ENCODE measurements around the gene TMEM184A. TPM values are rescaled to one million over a fixed set of nuclear protein-coding genes. Genes with fewer than 3 reads are reported as not detected.

The TMEM184A gene
- total and polyA plus RNA-seq, 2 experiments from 2014 or later = 14.5 to 24.7 TPM

GRCh38 chr7:1567049-1567771, 11.2 kb upstream of the TMEM184A start:
- no peaks in the 10 kb centered on the region for H3K36me3 ChIP-seq (replicated peaks; ENCODE audit: insufficient read depth, low read depth)
- peak overlapping the region; percentile 84 for H3K4me2 ChIP-seq
- WGBS (ENCODE audit: low lambda C conversion rate, missing lambda C conversion rate) = 77% methylated on average over 26 of the region's 26 CpGs
- no peak for TF ChIP-seq CTCF (IDR thresholded peaks at IDR 0.05; ENCODE audit: poor library complexity)
- H4K20me1 ChIP-seq (ENCODE audit: insufficient read depth, poor library complexity, severe bottlenecking) = no peaks in the 10 kb centered on the region
- H3K27ac ChIP-seq = peak overlapping the region; percentile 99
- no peaks in the 10 kb centered on the region for H3K9me2 ChIP-seq (replicated peaks; ENCODE audit: insufficient read depth)
- DNase-seq (ENCODE audit: low spot score) = no peak
- H3K27me3 ChIP-seq = no peaks in the 10 kb centered on the region
- H2AFZ ChIP-seq = no peak overlapping the region
- peaks cover 21% of the 10 kb centered on the region for H3K79me2 ChIP-seq
- no peaks in the 10 kb centered on the region for H3K9me3 ChIP-seq (ENCODE audit: low read depth)
- H3K4me1 ChIP-seq (ENCODE audit: insufficient read depth) = peaks cover 33% of the 10 kb centered on the region
- H3K4me3 ChIP-seq = no peak overlapping the region

- peak; percentile 10 for DNase-seq (ENCODE audit: low spot score)
- H3K79me2 ChIP-seq = peaks cover 21% of the 10 kb centered on the region
- H3K9me2 ChIP-seq (replicated peaks; ENCODE audit: insufficient read depth) = no peaks in the 10 kb centered on the region
- peak overlapping the region; percentile 99 for H3K27ac ChIP-seq
- H4K20me1 ChIP-seq (ENCODE audit: insufficient read depth, poor library complexity, severe bottlenecking) = no peaks in the 10 kb centered on the region
- peak overlapping the region; percentile 84 for H3K4me2 ChIP-seq
- TF ChIP-seq EZH2 (IDR thresholded peaks at IDR 0.05; ENCODE audit: borderline replicate concordance) (no peak), CTCF (IDR thresholded peaks at IDR 0.05; ENCODE audit: poor library complexity) (no peak), EZH2phosphoT487 (IDR thresholded peaks at IDR 0.05; ENCODE audit: low read depth, severe bottlenecking, unreplicated experiment) (no peak)
- H3K36me3 ChIP-seq (replicated peaks; ENCODE audit: insufficient read depth, low read depth) = no peaks in the 10 kb centered on the region
- H3K27me3 ChIP-seq = no peaks in the 10 kb centered on the region
- no peaks in the 10 kb centered on the region for H3K9me3 ChIP-seq (ENCODE audit: low read depth)
- 90% methylated on average over 11 of the region's 13 CpGs for WGBS (ENCODE audit: low lambda C conversion rate, missing lambda C conversion rate)
- H3K4me3 ChIP-seq = no peak overlapping the region
- peaks cover 27% of the 10 kb centered on the region for H3K4me1 ChIP-seq (ENCODE audit: insufficient read depth)
- H2AFZ ChIP-seq = no peak overlapping the region
Observed at GRCh38 chr7:1566687-1567048, 10.7 kb upstream of the TMEM184A start.

- Histone ChIP-seq H3K4me1 (ENCODE audit: insufficient read depth) (peaks cover 25% of the 10 kb centered on the region), H3K9me3 (ENCODE audit: low read depth) (no peaks in the 10 kb centered on the region), H3K79me2 (peaks cover 13% of the 10 kb centered on the region), H3K4me2 (no peak overlapping the region), H3K4me3 (no peak overlapping the region), H3K9me2 (replicated peaks; ENCODE audit: insufficient read depth) (no peaks in the 10 kb centered on the region), H3K27me3 (no peaks in the 10 kb centered on the region), H3K27ac (no peak overlapping the region), H3K36me3 (replicated peaks; ENCODE audit: insufficient read depth, low read depth) (no peaks in the 10 kb centered on the region), H2AFZ (no peak overlapping the region), H4K20me1 (ENCODE audit: insufficient read depth, poor library complexity, severe bottlenecking) (no peaks in the 10 kb centered on the region)
- WGBS (ENCODE audit: low lambda C conversion rate, missing lambda C conversion rate) = 83% methylated on average over 21 of the region's 23 CpGs
- TF ChIP-seq EZH2phosphoT487 (IDR thresholded peaks at IDR 0.05; ENCODE audit: low read depth, severe bottlenecking, unreplicated experiment) (no peak), CTCF (IDR thresholded peaks at IDR 0.05; ENCODE audit: poor library complexity) (no peak), EZH2 (IDR thresholded peaks at IDR 0.05; ENCODE audit: borderline replicate concordance) (no peak)
- no peak for DNase-seq (ENCODE audit: low spot score)
Observed at GRCh38 chr7:1564603-1565022, 8.6 kb upstream of the TMEM184A start.

Data from hepatocyte (in vitro differentiated cells).